Islet precursor cell (in vitro differentiated cells): Measurements from ENCODE around the gene ELAVL3.

Experiments
- DNase-seq: peaks from one replicate; pipeline ENCODE4 v3.0.0-alpha.2; 2018

The ELAVL3 gene

GRCh38 chr19:11405846-11406643, 74.8 kb downstream of the ELAVL3 start:
- DNase-seq: peak; percentile 67

- no peak for DNase-seq
These were observed 76.1 kb downstream of the ELAVL3 start for GRCh38 chr19:11404588-11405222.

- no peak for DNase-seq
These were observed 78.9 kb downstream of the ELAVL3 start for GRCh38 chr19:11401808-11402543.
